ENCODE measurements around the gene NUDT8. TPM values are rescaled to one million over a fixed set of nuclear protein-coding genes. Genes with fewer than 3 reads are reported as not detected.

NUDT8 gene
- total and polyA plus RNA-seq, 2 experiments from 2014 or later = 5.0 to 15.1 TPM

DNA sequence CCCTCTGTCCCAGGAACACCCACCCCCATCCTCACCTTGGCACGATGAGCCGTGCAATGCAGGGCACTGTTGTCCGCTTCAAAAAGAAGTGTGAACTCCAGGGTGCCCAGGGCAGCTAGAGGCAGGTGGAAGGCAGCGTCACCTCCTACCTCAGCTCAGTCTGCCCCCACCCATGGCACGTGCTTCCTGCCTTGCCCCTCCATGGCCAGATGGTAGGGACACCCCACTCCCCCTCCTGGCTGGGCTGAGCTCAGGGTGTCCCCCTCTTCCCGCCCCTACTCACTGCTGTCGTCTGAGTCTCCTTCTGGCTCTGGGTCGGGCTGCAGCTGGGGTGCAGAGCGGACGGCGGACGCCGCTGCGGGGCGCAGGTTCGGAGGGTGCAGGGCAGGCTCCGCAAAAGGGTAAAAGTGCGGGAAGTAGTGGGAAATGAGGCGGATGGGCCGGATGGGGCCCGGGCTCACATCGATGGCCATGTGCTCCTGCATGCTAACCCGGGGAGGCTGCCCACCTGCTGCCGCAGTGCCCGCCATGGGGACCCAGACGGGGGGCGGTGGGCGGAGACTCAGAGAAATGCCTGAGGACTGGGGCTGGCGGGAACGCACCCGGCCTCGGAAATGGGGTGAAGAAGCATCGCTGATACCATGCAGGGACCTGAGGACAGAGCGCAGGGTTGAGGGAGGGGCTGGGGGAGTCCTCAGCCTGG is 13.9 kb downstream of the NUDT8 start:
- Histone ChIP-seq H4K20me1 (replicated peaks; ENCODE audit: insufficient read depth) (no peaks in the 10 kb centered on the region), H3K9me2 (ENCODE audit: insufficient read depth) (no peaks in the 10 kb centered on the region), H3F3A (replicated peaks; ENCODE audit: low read depth) (peaks cover 8% of the 10 kb centered on the region; the same call in 1 of the 2 replicates), H3K79me2 (replicated peaks; ENCODE audit: insufficient read depth) (no peaks in the 10 kb centered on the region), H2AFZ (0 out of 2 replicates have a peak overlapping the region, but pooled peaks have one; percentile 28), H3K36me3 (ENCODE audit: insufficient read depth) (no peaks in the 10 kb centered on the region), H3K27ac (ENCODE audit: low read depth) (no peak overlapping the region), H3K4me1 (ENCODE audit: insufficient read depth) (peaks cover 36% of the 10 kb centered on the region), H3K4me2 (peak overlapping the region; percentile 71), H3K4me3 (peak overlapping the region; percentile 46), H3K27me3 (ENCODE audit: insufficient read depth) (peaks cover 53% of the 10 kb centered on the region)
- TF ChIP-seq ZNF114 (CRISPR knock-in tag; IDR thresholded peaks at IDR 0.05) = no peak
- TF ChIP-seq CREB1 (CRISPR knock-in tag; IDR thresholded peaks at IDR 0.05; ENCODE audit: low read depth) = 0 out of 2 replicates have a peak, but pooled peaks have one; percentile 23
- Mint-ChIP-seq H3K27ac (no peak overlapping the region), H3K4me1 (peaks cover 49% of the 10 kb centered on the region), H3K9me3 (peaks cover 6% of the 10 kb centered on the region), H3K4me3 (peak overlapping the region; percentile 40; the same call in 2 of the 3 replicates), H3K27me3 (ENCODE audit: insufficient read depth, low read depth, poor library complexity) (peaks cover 62% of the 10 kb centered on the region), H3K36me3 (ENCODE audit: low read depth) (peaks cover 18% of the 10 kb centered on the region)
- peak; percentile 45 for DNase-seq (ENCODE audit: low spot score)
- ATAC-seq = peak; percentile 9

DNA sequence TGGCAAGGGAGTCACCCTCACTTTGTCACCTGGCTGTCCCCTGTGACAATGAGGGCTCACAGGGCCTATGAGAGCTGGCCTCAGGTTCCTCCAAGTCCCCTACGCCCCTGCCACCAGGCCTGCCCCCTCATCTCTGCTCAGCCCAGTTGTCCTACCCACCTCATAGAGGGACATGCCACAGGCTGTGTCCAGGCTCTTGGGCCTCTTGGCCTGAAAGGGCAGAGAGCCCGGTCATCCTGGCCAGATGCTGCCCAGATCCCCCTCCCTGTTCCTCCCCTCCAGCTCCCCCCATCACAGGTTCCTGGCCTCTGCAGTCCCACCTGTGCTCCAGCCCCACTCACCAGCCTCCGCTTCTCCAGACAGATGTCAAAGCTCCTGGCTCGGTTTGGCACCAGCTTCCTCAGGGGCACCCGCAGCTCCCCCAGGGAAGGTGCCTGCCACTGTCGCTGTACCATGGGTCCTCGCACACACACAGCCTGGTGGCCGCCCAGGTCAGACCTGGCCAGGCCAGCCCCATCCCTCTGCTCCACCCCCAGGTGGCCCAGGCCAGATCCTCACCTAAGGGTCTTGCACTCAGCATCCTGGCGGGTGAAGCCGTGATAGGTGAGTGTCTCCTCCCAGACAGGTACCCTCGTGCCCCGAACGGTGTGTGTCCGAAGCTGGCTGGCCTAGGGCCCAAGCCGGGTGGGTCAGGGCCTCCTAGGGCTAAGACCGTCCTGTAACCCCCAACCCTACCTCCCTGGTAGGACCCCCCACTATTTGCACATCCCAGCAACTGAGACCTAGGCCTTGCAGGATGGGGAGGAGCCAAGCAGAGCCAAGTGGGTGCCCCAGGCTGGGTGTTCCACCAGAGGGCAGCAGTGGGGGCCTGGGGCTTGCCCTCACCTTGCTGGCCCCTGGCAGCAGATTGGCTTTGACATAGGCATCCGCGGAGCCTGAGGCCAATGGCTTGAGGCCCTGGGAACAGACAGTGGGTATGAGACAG is 14.7 kb downstream of the NUDT8 start:
- peaks cover 53% of the 10 kb centered on the region for H3K27me3 Mint-ChIP-seq (ENCODE audit: insufficient read depth, low read depth, poor library complexity)
- peaks cover 23% of the 10 kb centered on the region for H3K36me3 Mint-ChIP-seq (ENCODE audit: low read depth)
- H3K4me1 Mint-ChIP-seq = peaks cover 42% of the 10 kb centered on the region
- H2AFZ ChIP-seq = no peak overlapping the region
- no peaks in the 10 kb centered on the region for H3K36me3 ChIP-seq (ENCODE audit: insufficient read depth)
- H3K9me2 ChIP-seq (ENCODE audit: insufficient read depth) = no peaks in the 10 kb centered on the region
- H3K27me3 ChIP-seq (ENCODE audit: insufficient read depth) = peaks cover 46% of the 10 kb centered on the region
- peak; percentile 75 for ATAC-seq
- DNase-seq (ENCODE audit: low spot score) = peak; percentile 85
- H3K4me3 ChIP-seq = peak overlapping the region; percentile 46; the same call in 1 of the 2 replicates
- TF ChIP-seq, protein P1, sequence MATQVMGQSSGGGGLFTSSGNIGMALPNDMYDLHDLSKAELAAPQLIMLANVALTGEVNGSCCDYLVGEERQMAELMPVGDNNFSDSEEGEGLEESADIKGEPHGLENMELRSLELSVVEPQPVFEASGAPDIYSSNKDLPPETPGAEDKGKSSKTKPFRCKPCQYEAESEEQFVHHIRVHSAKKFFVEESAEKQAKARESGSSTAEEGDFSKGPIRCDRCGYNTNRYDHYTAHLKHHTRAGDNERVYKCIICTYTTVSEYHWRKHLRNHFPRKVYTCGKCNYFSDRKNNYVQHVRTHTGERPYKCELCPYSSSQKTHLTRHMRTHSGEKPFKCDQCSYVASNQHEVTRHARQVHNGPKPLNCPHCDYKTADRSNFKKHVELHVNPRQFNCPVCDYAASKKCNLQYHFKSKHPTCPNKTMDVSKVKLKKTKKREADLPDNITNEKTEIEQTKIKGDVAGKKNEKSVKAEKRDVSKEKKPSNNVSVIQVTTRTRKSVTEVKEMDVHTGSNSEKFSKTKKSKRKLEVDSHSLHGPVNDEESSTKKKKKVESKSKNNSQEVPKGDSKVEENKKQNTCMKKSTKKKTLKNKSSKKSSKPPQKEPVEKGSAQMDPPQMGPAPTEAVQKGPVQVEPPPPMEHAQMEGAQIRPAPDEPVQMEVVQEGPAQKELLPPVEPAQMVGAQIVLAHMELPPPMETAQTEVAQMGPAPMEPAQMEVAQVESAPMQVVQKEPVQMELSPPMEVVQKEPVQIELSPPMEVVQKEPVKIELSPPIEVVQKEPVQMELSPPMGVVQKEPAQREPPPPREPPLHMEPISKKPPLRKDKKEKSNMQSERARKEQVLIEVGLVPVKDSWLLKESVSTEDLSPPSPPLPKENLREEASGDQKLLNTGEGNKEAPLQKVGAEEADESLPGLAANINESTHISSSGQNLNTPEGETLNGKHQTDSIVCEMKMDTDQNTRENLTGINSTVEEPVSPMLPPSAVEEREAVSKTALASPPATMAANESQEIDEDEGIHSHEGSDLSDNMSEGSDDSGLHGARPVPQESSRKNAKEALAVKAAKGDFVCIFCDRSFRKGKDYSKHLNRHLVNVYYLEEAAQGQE (IDR thresholded peaks at IDR 0.05; ENCODE audit: unreplicated experiment) = no peak
- TF ChIP-seq, protein P2, sequence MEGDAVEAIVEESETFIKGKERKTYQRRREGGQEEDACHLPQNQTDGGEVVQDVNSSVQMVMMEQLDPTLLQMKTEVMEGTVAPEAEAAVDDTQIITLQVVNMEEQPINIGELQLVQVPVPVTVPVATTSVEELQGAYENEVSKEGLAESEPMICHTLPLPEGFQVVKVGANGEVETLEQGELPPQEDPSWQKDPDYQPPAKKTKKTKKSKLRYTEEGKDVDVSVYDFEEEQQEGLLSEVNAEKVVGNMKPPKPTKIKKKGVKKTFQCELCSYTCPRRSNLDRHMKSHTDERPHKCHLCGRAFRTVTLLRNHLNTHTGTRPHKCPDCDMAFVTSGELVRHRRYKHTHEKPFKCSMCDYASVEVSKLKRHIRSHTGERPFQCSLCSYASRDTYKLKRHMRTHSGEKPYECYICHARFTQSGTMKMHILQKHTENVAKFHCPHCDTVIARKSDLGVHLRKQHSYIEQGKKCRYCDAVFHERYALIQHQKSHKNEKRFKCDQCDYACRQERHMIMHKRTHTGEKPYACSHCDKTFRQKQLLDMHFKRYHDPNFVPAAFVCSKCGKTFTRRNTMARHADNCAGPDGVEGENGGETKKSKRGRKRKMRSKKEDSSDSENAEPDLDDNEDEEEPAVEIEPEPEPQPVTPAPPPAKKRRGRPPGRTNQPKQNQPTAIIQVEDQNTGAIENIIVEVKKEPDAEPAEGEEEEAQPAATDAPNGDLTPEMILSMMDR (conservative IDR thresholded peaks at IDR 0.05; ENCODE audit: low read depth in 2 of 2) = peak; percentile 64 to 87
- TF ChIP-seq ZNF114 (CRISPR knock-in tag; IDR thresholded peaks at IDR 0.05) = no peak
- no peak for TF ChIP-seq CREB1 (CRISPR knock-in tag; IDR thresholded peaks at IDR 0.05; ENCODE audit: low read depth)
- peaks cover 34% of the 10 kb centered on the region for H3K4me1 ChIP-seq (ENCODE audit: insufficient read depth)
- H3K27ac ChIP-seq (ENCODE audit: low read depth) = no peak overlapping the region
- H3K9me3 Mint-ChIP-seq = peaks cover 6% of the 10 kb centered on the region
- H3K4me2 ChIP-seq = peak overlapping the region; percentile 71
- H3K27ac Mint-ChIP-seq = no peak overlapping the region
- H3K4me3 Mint-ChIP-seq = peak overlapping the region; percentile 40; the same call in 1 of the 3 replicates
- no peaks in the 10 kb centered on the region for H4K20me1 ChIP-seq (replicated peaks; ENCODE audit: insufficient read depth)
- no peaks in the 10 kb centered on the region for H3K79me2 ChIP-seq (replicated peaks; ENCODE audit: insufficient read depth)
- H3F3A ChIP-seq (replicated peaks; ENCODE audit: low read depth) = peaks cover 3% of the 10 kb centered on the region; the same call in 1 of the 2 replicates

Data from GM23338 (cell line).